HG03025 (cell line): Measurements from ENCODE around the gene ACTRT2.

Experiments used
- ATAC-seq: cut with Tn5 transposase; IDR thresholded peaks from one replicate; pipeline ENCODE4 v1.9.1; 2021; ENCODE audit warnings: mild to moderate bottlenecking, moderate library complexity; ENCODE audit not compliant: unreplicated experiment, low FRiP score

Gene ACTRT2

DNA sequence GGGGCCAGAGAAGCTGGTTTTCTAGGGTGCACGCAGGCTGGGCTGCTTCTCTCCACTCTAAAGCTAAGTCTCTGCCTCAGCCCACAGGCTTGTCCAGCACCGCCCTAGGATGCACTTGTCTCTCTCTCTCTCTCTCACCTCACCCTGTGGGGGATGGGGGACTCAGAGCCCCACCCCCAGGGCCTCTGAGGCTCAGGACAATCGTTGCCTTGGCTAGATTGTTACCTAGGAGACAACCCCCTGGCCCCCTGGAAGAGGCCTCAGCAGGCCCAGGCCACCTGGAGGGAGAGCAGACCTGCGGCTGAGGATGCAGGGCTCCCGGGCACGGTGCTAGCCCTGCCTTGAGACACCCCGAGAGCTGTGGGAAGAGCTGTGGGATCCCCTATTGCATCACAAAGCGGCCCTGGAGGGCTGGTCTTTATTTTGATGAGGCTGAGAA lies at the start of gene ACTRT2:
Gene ACTRT2 (plus strand): TSS at position 235 of the 439 bp plus-strand sequence. CDS start 220 bp downstream, outside the sequence.
- ATAC-seq = no peak

DNA sequence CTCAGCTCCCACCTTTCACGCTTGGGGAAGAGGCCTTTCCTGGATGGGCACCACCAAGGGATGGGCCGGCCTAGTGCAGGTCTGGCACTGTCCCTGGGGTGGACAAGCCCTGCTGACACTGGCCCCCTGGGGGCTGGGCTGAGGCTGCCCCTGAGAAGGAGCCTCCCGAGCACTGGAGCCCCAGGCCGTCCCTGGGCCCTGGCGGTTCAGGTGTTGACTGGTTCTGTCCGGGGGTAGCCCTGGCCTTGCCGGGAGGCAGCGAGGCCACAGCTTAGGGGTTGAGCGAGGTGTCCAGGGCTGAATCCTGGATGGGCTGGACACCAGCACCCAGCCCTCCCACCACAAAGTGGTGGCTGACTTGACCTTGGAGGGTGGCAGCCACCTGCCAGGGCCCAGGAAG lies 49.7 kb upstream of the ACTRT2 start:
- no peak for ATAC-seq

- ATAC-seq = no peak
Measured at GRCh38 chr1:2972011-2972878, 49.0 kb upstream of the ACTRT2 start.

GRCh38 chr1:2972879-2973575 lies 48.2 kb upstream of the ACTRT2 start:
- ATAC-seq = no peak

DNA sequence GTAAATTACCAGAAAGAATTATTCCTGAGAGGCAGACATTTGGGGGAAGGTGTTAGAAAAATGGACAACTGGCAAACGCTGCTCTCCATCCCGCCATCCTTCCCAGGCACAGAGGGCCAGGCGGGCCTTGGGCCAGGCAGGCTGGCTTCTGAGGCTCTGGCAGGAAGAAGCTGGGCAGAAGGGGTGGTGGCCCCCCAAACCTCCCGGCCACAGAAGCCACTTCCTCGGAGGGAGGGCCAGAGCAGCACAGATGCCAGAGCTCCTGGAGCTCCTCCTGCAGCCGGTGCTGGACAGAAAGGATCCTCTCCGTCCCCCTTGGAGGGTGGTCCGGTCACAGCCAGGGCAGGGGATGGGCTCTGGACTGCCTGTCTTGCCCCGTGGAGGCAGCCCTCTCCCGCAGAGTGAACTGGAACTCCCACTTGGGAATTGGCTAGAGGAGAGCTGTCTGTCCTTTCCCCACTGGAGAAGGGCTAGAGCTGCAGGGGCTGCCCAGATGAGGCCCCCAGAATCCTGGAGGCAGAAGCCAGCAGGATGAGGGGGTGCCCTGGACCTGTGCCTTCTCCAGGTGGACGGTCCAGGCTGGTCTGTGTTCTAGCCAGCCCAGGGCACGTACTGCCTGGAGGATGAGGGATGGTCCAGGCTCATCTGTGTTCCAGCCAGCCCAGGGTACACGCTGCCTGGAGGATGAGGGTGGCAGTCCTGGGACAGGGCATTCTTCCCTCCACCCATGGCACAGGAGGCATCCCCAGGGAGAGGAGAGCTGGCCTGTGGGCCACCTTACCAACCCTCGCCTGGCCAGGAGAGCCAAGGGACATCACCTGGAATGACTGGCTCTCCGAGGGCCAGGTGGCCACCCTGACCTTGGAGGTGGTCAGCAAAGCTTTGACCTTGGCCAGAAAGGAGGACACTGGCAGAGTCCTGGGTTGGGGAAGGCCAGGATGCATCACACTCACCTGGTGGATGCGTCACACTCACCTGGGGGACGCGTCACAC lies 47.4 kb upstream of the ACTRT2 start:
- ATAC-seq = no peak

GRCh38 chr1:2974701-2975301 lies 46.5 kb upstream of the ACTRT2 start:
- ATAC-seq = no peak

DNA sequence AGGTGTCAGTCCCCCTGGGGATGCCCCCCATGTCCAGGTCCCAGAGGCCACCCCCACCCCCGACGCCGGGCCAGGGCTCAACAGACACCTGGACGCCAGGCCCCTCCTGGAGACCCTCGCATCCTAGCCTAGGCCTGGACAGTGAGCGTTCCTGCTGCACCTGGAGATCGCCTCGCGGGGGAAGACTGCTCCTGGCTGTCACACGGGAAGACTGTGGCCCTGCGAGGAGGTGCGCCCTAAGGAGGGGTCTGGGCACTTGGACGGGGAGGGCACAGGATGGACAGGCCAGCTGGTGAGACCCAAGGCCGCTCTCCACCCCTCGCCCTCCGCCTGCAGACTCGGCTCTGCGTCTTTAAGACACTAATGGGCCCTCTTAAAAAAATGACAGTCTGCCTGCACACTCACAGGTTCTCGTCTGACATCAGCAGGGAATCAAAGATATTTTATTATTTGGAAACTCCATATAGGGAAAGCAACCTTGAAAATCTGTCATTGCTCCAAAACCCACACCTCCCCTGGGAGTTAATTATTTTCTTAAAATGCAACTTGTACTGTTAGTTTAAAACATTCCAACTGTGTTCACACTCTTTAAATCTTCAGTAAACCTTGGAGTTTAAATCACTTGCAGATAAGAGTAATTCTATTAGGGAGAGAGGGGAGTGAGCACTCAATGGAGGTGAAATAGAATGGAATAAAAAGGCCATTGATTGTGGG lies 45.6 kb upstream of the ACTRT2 start:
- ATAC-seq = no peak

DNA sequence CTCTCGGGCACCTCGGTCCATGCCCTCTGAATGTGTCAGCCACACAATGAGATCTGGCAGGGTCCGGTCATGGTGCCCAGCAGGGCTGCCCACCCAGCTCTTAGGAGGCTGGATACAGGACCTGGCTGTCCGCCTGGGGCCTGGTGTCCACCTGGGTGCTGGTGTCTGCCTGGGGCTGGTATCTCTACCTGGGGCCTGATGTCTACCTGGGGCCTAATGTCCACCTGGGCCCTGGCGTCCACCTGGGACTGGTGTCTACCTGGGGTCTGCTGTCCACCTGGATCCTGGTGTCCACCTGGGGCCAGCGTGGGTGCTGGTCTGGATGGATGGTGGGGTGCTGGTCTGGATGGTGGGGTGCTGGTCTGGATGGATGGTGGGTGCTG lies 45.1 kb upstream of the ACTRT2 start:
- no peak for ATAC-seq

DNA sequence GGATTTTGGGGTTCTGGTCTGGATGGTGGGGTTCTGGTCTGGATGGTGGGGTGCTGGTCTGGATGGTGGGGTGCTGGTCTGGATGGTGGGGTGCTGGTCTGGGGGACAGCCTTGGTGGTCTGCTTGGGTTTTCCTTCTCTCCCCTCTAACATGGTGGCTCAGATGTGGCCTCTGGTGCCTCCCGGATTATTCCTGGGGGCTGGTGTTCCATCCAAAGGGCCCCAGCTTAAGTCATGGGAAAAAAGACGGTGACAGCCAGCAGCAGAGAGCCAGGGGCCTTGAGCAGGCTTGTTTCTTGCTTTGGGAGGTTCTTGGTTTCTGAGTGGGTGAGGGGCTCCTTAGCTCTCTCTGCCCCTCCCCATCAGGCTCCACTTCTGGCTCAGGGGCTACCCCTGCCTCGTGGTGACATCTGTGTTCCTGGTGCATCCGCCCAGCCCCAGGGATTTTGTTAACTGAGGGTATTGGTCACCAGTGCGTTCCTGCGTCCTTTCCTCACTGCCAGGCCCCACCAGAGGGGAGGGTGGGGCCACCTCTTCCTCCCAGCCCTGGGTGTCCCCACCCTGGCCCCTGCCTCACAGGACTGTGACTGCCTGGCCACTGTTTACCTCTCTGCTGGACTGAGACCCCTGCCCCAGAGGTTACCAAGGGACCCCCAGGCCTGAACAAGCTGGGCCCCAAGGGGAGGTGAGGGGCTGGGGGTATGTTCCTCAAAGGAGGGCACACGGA lies 43.2 kb upstream of the ACTRT2 start:
- no peak for ATAC-seq

DNA sequence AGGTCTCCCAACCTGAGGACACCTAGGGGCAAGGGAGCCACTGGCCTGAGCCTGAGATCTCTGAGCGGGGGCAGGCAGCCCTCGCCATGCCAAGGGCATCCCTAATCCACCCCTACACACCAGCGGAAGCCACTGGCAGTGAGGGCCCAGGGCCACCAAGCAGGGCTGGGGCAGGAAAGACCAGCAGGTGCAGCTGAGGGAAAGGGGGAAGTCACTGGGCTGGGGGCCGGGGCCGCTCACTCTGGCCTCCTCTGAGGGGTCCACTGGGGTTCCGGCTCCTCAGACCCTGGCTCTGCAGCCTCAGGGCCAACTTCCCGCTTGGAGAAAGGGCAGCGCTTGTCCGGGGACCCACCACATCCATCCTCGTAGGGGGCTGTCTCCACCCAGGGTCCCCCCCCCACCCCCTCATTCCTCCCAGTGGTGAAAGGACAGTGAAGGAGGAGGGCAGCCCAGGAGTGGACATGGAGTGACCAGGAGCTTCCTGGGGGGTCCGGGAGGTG lies 42.5 kb upstream of the ACTRT2 start:
- ATAC-seq = no peak

DNA sequence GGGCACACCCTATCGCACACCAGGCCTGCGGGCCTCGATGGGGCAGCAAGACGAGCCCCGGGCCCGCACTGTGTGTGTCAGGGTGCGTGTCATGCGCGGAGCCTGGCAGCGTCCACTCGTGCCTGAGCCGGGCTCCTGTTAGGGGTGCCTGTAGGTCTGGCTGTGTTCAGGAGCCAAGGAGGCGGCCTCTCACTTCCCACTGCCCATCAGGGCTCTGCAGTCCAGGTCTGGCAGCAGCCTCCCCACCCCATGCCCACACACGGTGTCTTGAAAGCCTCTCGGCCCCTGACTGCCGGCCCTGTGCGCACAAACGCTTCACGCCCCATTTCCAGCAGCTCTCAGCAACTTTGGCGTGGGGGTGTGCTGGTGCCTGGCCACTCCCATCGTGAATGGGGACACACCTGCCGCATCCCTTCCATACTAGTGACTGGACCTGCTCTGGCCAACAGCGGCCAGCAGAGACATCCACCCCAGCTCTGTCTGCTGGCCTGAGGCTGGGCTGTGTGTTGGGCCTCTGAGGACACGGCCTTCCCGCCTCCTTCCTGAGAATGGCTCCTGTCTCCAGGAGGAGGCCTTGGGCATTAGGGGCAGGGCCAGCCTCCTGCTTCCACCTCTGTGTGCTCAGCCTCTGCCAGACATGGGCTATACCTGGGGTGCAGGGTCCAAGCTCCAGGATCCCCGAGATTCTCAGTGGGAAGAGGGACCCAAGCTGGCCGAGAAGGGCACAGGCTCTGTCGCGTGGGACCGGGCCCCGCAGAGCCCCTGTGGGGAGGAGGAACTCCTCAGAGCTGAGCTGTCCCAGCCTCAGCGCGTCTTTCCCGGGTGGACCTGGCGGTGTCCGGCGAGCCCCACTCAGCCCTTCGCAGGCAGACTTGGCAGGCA lies 41.8 kb upstream of the ACTRT2 start:
- no peak for ATAC-seq

- ATAC-seq = no peak
Measured at GRCh38 chr1:2980073-2980791, 41.0 kb upstream of the ACTRT2 start.

GRCh38 chr1:2980849-2981248 lies 40.4 kb upstream of the ACTRT2 start:
- no peak for ATAC-seq

GRCh38 chr1:2981388-2981787 lies 39.9 kb upstream of the ACTRT2 start:
- no peak for ATAC-seq

DNA sequence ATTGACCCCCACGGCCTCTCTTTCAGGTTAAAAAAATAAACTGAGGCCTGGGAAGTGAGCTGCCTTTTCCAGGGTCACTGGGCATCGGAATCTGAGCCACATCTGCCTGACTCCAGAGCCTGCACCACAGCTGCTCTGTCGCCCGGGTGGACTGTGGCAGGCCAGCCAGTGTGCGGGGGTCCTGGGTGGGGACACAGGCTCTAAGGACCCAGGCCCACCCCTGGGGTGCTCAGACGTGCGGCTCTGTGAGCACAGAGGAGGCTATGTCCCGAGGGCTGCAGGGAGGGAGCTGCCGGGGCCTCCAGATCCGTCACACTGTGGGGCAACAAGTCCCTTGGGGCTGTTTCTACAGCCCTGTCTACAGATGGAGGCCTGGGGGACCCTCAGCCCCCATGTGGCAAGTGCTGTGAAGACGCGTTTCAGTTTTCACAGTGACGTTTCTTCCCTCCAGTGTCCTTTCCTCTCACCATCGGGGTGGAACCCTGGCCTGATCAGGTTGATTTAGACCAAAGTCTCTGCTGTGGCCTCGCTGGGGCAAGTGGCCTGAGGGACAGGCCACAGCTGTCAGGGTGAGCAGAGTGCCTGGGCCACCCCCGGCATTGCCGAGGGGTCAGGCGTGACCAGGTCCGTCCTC lies 39.2 kb upstream of the ACTRT2 start:
- no peak for ATAC-seq

DNA sequence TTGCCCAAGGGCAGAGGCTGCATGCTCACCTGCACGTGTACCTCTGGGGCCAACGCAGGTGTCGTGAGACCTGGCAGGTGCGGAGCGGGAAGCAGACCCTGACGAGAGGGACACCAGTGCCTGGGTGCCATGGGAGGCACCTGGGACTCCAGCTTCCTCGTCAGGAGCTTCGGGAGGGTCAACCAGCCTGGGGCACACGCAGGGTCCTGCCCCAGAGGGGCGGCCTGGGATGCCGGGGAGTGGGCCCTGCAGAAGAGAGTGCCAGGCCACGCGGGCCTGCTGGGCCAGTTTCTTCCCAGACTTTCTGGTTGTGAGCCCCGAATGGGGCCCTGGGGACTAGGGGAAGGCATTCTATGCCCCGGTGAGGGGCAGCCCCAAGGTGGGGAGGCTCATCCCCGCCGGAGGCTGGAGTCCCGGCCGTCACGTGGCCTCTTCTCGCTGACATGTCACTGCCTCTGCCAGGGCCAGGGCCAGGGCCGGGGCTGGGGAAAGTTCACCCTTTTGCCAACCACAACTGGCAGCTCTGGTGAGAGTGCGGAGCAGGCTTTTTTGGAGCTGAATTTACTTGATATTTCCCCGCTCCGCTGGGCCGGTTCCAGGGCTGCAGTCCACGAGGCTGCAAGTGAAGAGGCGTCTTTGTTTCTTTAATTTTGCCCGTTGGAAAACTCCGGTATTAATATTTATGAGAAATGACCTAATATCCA lies 38.5 kb upstream of the ACTRT2 start:
- ATAC-seq = no peak
